Cardiac muscle cell (in vitro differentiated cells and primary cell): ENCODE measurements around the gene SLC25A30. TPM values are rescaled to one million over a fixed set of nuclear protein-coding genes. Genes with fewer than 3 reads are reported as not detected.
"Not testable (repeated sequence)": the region's sequence is repeated elsewhere in the genome, so short reads cannot be mapped to it uniquely, and the experiment has no call there.

Experiments
- DNase-seq, 2 donors: peaks; one replicate each; pipeline versions ENCODE4 v3.0.0 to v3.0.0-alpha.2; 2010 to 2017; ENCODE audit warnings: low read depth in 1 of 2, low spot score in 1 of 2
- H3K27ac ChIP-seq: fragments of 200-600 bp; sonication (generic); 2 replicates; pipeline ENCODE4 v1.5.1; 2016
- H3K27me3 ChIP-seq: fragments of 200-600 bp; sonication (generic); 2 replicates; pipeline ENCODE4 v1.6.0; 2016; ENCODE audit warnings: control low read depth
- H3K36me3 ChIP-seq: fragments of 200-600 bp; sonication (generic); 2 replicates; pipeline ENCODE4 v1.5.1; 2016; ENCODE audit warnings: control low read depth
- H3K4me1 ChIP-seq: fragments of 200-600 bp; sonication (generic); 2 replicates; pipeline ENCODE4 v1.8.1; 2017; ENCODE audit warnings: low read depth, mild to moderate bottlenecking, mixed run types
- H3K4me3 ChIP-seq: fragments of 200-600 bp; sonication (generic); 2 replicates; pipeline ENCODE4 v1.5.1; 2016; ENCODE audit warnings: mild to moderate bottlenecking
- H3K9me3 ChIP-seq: fragments of 200-600 bp; sonication (generic); 2 replicates; pipeline ENCODE4 v1.5.1; 2017; ENCODE audit warnings: low read depth, mild to moderate bottlenecking, control low read depth
- polyA plus RNA-seq: library from polyadenylated mRNA; unstranded; fragments of >200 nt; fragmentation: Nextera tagmentation; extraction: Ambion mirVana; gene quantifications from 2 replicates; pipeline ENCODE4 v1.2.1, GENCODE V29; 2016
- total RNA-seq: library from RNA; depleted of rRNA; stranded (reverse); fragments of >200 nt; gene quantifications from 2 replicates; pipeline ENCODE4 v1.2.3, GENCODE V29; 2016
- TF ChIP-seq, protein P1 (sequence below): IDR thresholded peaks from 2 replicates; pipeline ENCODE4 v1.5.1; 2012; ENCODE audit warnings: low read depth, mild to moderate bottlenecking, low read length

Gene SLC25A30
- total and polyA plus RNA-seq, 2 experiments from 2014 or later: 7.4 to 8.6 TPM

DNA sequence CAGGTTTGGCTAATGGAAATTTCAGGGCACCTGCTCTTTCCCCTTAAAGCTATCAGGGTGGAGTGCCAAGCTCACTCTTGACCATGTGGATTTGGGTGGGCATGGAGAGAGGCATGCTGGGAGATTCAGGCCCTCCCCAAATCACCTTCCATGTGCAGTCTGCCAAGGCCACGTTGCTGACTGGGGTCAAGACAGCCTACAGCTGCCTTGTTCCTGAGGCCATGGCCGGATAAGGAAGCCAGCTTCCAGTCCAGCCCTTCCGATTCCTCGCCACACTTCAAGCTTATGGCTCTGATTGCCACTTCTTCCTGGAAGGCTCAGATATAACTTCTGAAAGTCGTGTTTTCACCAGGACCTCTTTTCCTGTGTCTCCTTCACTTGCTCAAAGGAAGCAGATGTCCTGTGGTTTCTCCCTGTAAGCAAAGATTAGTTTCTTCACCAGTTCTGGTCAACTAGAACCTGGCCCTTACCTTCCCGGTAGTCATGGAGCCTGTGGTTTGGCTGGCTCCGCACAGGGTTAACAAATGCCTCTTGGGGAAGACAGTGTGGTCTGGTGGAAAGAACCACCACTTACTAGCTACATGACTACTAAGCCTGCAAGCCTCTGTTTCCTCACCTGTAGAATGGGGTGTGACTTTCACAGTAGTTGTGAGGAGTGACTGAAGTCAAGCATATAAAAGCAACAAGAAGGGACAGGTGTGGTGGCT is 61.1 kb downstream of the SLC25A30 start:
- peaks cover 10% of the 10 kb centered on the region for H3K36me3 ChIP-seq

GRCh38 chr13:45353895-45354294 is 64.3 kb downstream of the SLC25A30 start:
- Histone ChIP-seq H3K36me3 (peaks cover 16% of the 10 kb centered on the region), H3K4me1 (no peaks in the 10 kb centered on the region), H3K4me3 (no peak overlapping the region), H3K9me3 (no peaks in the 10 kb centered on the region), H3K27ac (no peak overlapping the region), H3K27me3 (no peaks in the 10 kb centered on the region)
- DNase-seq: no peak
- TF ChIP-seq, protein P1, sequence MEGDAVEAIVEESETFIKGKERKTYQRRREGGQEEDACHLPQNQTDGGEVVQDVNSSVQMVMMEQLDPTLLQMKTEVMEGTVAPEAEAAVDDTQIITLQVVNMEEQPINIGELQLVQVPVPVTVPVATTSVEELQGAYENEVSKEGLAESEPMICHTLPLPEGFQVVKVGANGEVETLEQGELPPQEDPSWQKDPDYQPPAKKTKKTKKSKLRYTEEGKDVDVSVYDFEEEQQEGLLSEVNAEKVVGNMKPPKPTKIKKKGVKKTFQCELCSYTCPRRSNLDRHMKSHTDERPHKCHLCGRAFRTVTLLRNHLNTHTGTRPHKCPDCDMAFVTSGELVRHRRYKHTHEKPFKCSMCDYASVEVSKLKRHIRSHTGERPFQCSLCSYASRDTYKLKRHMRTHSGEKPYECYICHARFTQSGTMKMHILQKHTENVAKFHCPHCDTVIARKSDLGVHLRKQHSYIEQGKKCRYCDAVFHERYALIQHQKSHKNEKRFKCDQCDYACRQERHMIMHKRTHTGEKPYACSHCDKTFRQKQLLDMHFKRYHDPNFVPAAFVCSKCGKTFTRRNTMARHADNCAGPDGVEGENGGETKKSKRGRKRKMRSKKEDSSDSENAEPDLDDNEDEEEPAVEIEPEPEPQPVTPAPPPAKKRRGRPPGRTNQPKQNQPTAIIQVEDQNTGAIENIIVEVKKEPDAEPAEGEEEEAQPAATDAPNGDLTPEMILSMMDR: no peak

More for the DNA sequence above, 61.1 kb downstream of the SLC25A30 start:
- Histone ChIP-seq H3K9me3 (no peaks in the 10 kb centered on the region), H3K4me1 (no peaks in the 10 kb centered on the region), H3K27me3 (no peaks in the 10 kb centered on the region), H3K4me3 (no peak overlapping the region), H3K27ac (no peak overlapping the region)
- no peak for DNase-seq
- TF ChIP-seq, protein P1: no peak

GRCh38 chr13:45352031-45352430 is 66.1 kb downstream of the SLC25A30 start:
- no peaks in the 10 kb centered on the region for H3K4me1 ChIP-seq
- H3K27me3 ChIP-seq: no peaks in the 10 kb centered on the region
- TF ChIP-seq, protein P1: no peak
- no peak for DNase-seq
- no peak overlapping the region for H3K4me3 ChIP-seq
- peaks cover 16% of the 10 kb centered on the region for H3K36me3 ChIP-seq
- no peak overlapping the region for H3K27ac ChIP-seq
- no peaks in the 10 kb centered on the region for H3K9me3 ChIP-seq

GRCh38 chr13:45350152-45350551 is 68.0 kb downstream of the SLC25A30 start:
- DNase-seq: no peak
- no peaks in the 10 kb centered on the region for H3K27me3 ChIP-seq
- no peak overlapping the region for H3K4me3 ChIP-seq
- no peak overlapping the region for H3K27ac ChIP-seq
- H3K9me3 ChIP-seq: no peaks in the 10 kb centered on the region
- H3K4me1 ChIP-seq: no peaks in the 10 kb centered on the region
- TF ChIP-seq, protein P1: no peak
- H3K36me3 ChIP-seq: peaks cover 13% of the 10 kb centered on the region

GRCh38 chr13:45349438-45349837 is 68.7 kb downstream of the SLC25A30 start:
- H3K9me3 ChIP-seq: no peaks in the 10 kb centered on the region
- H3K36me3 ChIP-seq: peaks cover 6% of the 10 kb centered on the region
- TF ChIP-seq, protein P1: no peak
- H3K4me1 ChIP-seq: no peaks in the 10 kb centered on the region
- H3K27ac ChIP-seq: no peak overlapping the region
- H3K4me3 ChIP-seq: no peak overlapping the region
- H3K27me3 ChIP-seq: no peaks in the 10 kb centered on the region
- no peak for DNase-seq

DNA sequence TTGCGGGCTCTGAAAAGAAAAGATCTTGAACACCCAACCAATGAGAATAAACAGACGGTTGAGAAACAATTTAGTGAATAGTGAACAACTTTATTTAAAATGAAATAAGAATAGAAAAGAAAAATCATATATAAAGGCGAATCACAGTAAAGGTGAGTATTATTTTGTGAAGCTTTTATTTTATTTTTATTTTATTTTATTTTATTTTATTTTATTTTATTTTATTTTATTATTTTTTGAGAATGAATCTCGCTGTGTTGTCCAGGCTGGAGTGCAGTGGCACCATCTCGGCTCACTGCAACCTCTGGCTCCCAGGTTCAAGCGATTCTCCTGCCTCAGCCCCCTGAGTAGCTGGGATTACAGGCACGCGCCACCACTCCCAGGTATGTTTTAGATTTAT is 74.1 kb downstream of the SLC25A30 start:
- H3K36me3 ChIP-seq, DNase-seq, H3K4me1 ChIP-seq, H3K9me3 ChIP-seq, H3K4me3 ChIP-seq, H3K27me3 ChIP-seq, H3K27ac ChIP-seq: not testable (repeated sequence)

Other genes with a start within 250 kb of the SLC25A30 start
- not detected in 2 replicates for gene KCTD4, start 217.3 kb downstream of the SLC25A30 start, total RNA-seq
- not detected in 2 replicates for gene KCTD4, start 217.3 kb downstream of the SLC25A30 start, polyA plus RNA-seq
- 1,619 and 1,761 TPM in 2 replicates for gene TPT1, start 77.2 kb downstream of the SLC25A30 start, total RNA-seq
- 823 and 843 TPM in 2 replicates for gene TPT1, start 77.2 kb downstream of the SLC25A30 start, polyA plus RNA-seq
- gene COG3, start 46.6 kb upstream of the SLC25A30 start, total RNA-seq: 24.6 and 82.9 TPM in 2 replicates
- 22.4 and 26.2 TPM in 2 replicates for gene COG3, start 46.6 kb upstream of the SLC25A30 start, polyA plus RNA-seq
- gene ERICH6B, start 197.4 kb upstream of the SLC25A30 start, total RNA-seq: not detected in 2 replicates
- gene ERICH6B, start 197.4 kb upstream of the SLC25A30 start, polyA plus RNA-seq: 0.98 and 1.5 TPM in 2 replicates